Progenitor cell of endocrine pancreas (in vitro differentiated cells): ENCODE data around the gene SIM2. TPM values are rescaled to one million over a fixed set of nuclear protein-coding genes. Genes with fewer than 3 reads are reported as not detected.

Experiments
- DNase-seq: peaks from one replicate; pipeline ENCODE4 v3.0.0; 2021; ENCODE audit warnings: low spot score; ENCODE audit not compliant: unreplicated experiment
- H3K27ac Mint-ChIP-seq: 2 replicates; pipeline ENCODE4 v1.8.0; 2021; ENCODE audit warnings: mild to moderate bottlenecking, moderate library complexity, mixed read lengths
- H3K27me3 Mint-ChIP-seq: 2 replicates; pipeline ENCODE4 v1.8.0; 2021; ENCODE audit warnings: mixed read lengths
- H3K36me3 Mint-ChIP-seq: 2 replicates; pipeline ENCODE4 v1.8.0; 2022; ENCODE audit warnings: mixed read lengths; ENCODE audit not compliant: insufficient read depth
- H3K4me1 Mint-ChIP-seq: 2 replicates; pipeline ENCODE4 v1.8.0; 2021; ENCODE audit warnings: low read depth, mixed read lengths
- H3K4me3 Mint-ChIP-seq: 2 replicates; pipeline ENCODE4 v1.8.0; 2021; ENCODE audit warnings: low read depth, mild to moderate bottlenecking, moderate library complexity, mixed read lengths
- H3K9me3 Mint-ChIP-seq: 2 replicates; pipeline ENCODE4 v1.8.0; 2021; ENCODE audit warnings: low read depth, mixed read lengths
- CTCF ChIP-seq: fragments of 200-600 bp; sonication (generic); IDR thresholded peaks from one replicate; pipeline ENCODE4 v1.5.0; 2021; ENCODE audit warnings: antibody characterized with exemption, mild to moderate bottlenecking; ENCODE audit not compliant: unreplicated experiment
- total RNA-seq: library from RNA; stranded (reverse); gene quantifications from 2 replicates; pipeline ENCODE4 v1.2.1, GENCODE V29; 2021

The SIM2 gene
- total RNA-seq, 1 donor from 2014 or later: 0.38 TPM

- H3K27ac Mint-ChIP-seq: no peak overlapping the region
- H3K4me3 Mint-ChIP-seq: no peak overlapping the region
- H3K36me3 Mint-ChIP-seq: no peaks in the 10 kb centered on the region
- no peak for DNase-seq
- peaks cover 87% of the 10 kb centered on the region for H3K27me3 Mint-ChIP-seq
- no peaks in the 10 kb centered on the region for H3K9me3 Mint-ChIP-seq
- peaks cover 3% of the 10 kb centered on the region for H3K4me1 Mint-ChIP-seq
- no peak for TF ChIP-seq CTCF
These were observed 10.6 kb upstream of the SIM2 start for GRCh38 chr21:36688324-36688723.

GRCh38 chr21:36689324-36689723 is 9.6 kb upstream of the SIM2 start:
- no peak overlapping the region for H3K4me3 Mint-ChIP-seq
- no peak for DNase-seq
- H3K36me3 Mint-ChIP-seq: no peaks in the 10 kb centered on the region
- no peak overlapping the region for H3K27ac Mint-ChIP-seq
- H3K27me3 Mint-ChIP-seq: peaks cover 87% of the 10 kb centered on the region
- TF ChIP-seq CTCF: no peak
- peaks cover 7% of the 10 kb centered on the region for H3K4me1 Mint-ChIP-seq
- H3K9me3 Mint-ChIP-seq: no peaks in the 10 kb centered on the region

GRCh38 chr21:36690628-36691554 is 8.0 kb upstream of the SIM2 start:
- Mint-ChIP-seq H3K9me3 (no peaks in the 10 kb centered on the region), H3K4me3 (no peak overlapping the region), H3K4me1 (peaks cover 7% of the 10 kb centered on the region), H3K36me3 (no peaks in the 10 kb centered on the region), H3K27ac (no peak overlapping the region), H3K27me3 (peaks cover 89% of the 10 kb centered on the region)
- no peak for TF ChIP-seq CTCF
- no peak for DNase-seq

- no peak for DNase-seq
- peaks cover 7% of the 10 kb centered on the region for H3K4me1 Mint-ChIP-seq
- peak overlapping the region; percentile 54 for H3K27ac Mint-ChIP-seq
- H3K36me3 Mint-ChIP-seq: no peaks in the 10 kb centered on the region
- no peaks in the 10 kb centered on the region for H3K9me3 Mint-ChIP-seq
- H3K4me3 Mint-ChIP-seq: peak overlapping the region; percentile 45
- no peak for TF ChIP-seq CTCF
- peaks cover 95% of the 10 kb centered on the region for H3K27me3 Mint-ChIP-seq
These were observed 7.3 kb upstream of the SIM2 start for GRCh38 chr21:36691555-36692041.

DNA sequence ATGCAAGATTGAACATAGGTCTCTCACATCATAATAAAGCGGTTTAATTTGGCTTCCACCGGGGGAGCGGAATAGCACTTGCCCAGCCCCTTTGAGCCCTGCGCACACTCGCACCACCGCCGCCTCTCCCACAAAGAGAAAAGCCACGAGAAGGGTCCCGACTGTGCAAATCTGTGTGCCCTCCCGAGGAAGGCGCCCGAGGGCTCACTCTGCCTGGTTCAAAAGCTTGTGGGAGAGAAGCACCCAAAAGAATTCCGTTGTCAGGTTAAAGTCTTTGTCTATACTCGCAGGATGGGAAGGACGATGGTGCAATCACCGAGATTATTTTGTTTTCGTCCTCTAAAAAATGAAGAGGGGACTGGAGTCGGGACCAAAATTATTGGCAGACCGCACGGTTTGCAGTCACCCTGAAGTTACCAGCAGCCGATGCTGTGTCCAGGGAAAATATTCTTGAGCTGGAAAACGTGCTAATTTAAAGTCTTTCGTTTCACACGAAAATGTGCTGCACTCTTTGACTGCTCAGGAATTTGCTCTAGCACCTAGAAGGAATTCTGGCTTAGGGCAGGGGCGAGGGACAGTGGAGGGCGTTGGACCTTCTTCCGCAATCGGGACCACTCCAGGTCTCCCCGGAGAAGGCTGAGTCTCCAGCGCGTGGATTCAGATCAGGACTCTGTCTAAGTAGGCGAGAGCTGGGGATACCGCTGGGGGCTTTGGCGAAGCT is 6.6 kb upstream of the SIM2 start:
- Mint-ChIP-seq H3K9me3 (no peaks in the 10 kb centered on the region), H3K27ac (peak overlapping the region; percentile 54), H3K4me1 (peaks cover 7% of the 10 kb centered on the region), H3K27me3 (peaks cover 96% of the 10 kb centered on the region), H3K36me3 (no peaks in the 10 kb centered on the region), H3K4me3 (peak overlapping the region; percentile 45)
- DNase-seq: no peak
- TF ChIP-seq CTCF: no peak
